Effector memory CD8-positive, alpha-beta T cell (primary cell): Measurements from ENCODE around the gene MBNL2.

Source experiments
- ATAC-seq: fragments of 150-1000 bp; cut with Tn5 transposase; replicated peaks from 2 replicates; pipeline ENCODE4 v1.10.0; 2021; ENCODE audit warnings: mild to moderate bottlenecking, moderate library complexity
- DNase-seq, 3 experiments: peaks; one replicate each; pipeline ENCODE4 v3.0.0; 2021
- H3K27ac Mint-ChIP-seq, 2 donors: one replicate each; pipeline ENCODE4 v1.8.0; 2022; ENCODE audit warnings: mild to moderate bottlenecking in 2 of 2, mixed read lengths in 2 of 2, moderate library complexity in 2 of 2
- H3K27me3 Mint-ChIP-seq, 2 donors: one replicate each; pipeline ENCODE4 v1.8.0; 2022; ENCODE audit warnings: mixed read lengths in 2 of 2
- H3K36me3 Mint-ChIP-seq: one replicate; pipeline ENCODE4 v1.8.0; 2022; ENCODE audit warnings: mild to moderate bottlenecking, moderate library complexity, mixed read lengths; ENCODE audit not compliant: insufficient read depth
- H3K4me1 Mint-ChIP-seq, 2 donors: one replicate each; pipeline ENCODE4 v1.8.0; 2022; ENCODE audit warnings: low read depth in 2 of 2, mixed read lengths in 2 of 2
- H3K4me3 Mint-ChIP-seq, 2 donors: one replicate each; pipeline ENCODE4 v1.8.0; 2022; ENCODE audit warnings: mild to moderate bottlenecking in 2 of 2, mixed read lengths in 2 of 2, moderate library complexity in 2 of 2
- H3K9me3 Mint-ChIP-seq, 2 donors: one replicate each; pipeline ENCODE4 v1.8.0; 2022; ENCODE audit warnings: mixed read lengths in 2 of 2

MBNL2 gene

DNA sequence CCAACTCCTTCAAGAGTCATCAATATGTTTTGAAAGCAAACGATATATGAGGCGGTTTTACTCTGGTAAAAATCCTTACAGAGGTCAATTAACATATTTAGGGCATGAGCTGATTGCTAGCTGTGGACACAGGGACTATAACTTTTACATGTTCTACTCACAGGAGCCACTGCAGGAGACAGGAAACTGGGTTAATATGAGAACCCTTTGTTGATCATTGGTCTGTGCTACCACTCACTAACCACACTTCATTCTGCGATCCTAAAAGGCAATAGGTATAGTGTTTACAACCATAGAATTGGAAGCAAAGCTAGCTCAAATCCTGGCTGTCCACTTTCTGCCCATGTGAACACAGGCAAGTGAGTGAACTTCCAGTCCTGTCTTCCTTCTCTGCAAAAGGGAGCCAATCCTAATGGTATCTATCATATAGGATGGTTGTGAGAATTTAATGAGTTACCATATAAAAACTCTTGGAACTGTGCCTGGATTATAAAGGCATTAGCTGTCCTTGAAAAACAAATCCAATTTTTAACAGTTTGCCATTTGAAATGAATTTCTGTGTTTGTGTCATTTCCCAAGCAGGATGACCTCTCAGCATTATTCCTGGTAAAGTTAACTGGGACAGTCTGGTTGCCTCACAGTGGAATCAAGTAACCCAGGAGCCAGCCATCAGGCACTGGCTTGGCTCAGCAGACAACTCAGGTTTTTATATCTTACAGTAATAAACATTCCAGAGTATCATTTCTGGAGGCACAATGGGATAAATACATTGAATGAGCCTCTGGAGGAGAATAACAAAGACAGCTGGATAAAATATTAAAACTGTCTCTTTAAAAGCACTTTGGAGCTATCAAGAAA lies 182.0 kb downstream of the MBNL2 start:
- no peak overlapping the region for H3K27ac Mint-ChIP-seq
- no peaks in the 10 kb centered on the region for H3K36me3 Mint-ChIP-seq
- ATAC-seq, result no peak
- no peaks in the 10 kb centered on the region for H3K4me1 Mint-ChIP-seq
- no peaks in the 10 kb centered on the region for H3K9me3 Mint-ChIP-seq
- H3K27me3 Mint-ChIP-seq, result peaks cover 8 to 21% of the 10 kb centered on the region in 2 donors
- H3K4me3 Mint-ChIP-seq, result no peak overlapping the region
- no peak for DNase-seq

DNA sequence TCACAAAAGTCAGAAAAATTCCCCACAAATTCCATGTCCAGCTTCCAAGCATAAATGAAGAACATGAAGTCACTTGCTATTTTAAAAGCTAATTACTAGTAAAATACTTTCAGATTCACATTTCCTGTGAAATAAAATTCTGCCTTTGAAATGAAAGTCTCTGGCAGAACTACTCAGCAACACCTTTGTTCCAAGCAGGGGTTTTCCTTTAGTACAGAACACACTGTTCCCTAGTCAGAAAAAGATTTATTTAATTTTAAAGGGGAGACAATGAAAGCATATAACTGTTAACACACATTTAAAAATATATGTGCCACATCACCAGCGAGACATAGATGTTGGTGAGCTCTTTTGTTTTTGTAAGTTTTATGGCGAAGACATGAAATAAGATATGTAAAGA lies 185.4 kb downstream of the MBNL2 start:
- no peak for ATAC-seq
- no peaks in the 10 kb centered on the region for H3K4me1 Mint-ChIP-seq

DNA sequence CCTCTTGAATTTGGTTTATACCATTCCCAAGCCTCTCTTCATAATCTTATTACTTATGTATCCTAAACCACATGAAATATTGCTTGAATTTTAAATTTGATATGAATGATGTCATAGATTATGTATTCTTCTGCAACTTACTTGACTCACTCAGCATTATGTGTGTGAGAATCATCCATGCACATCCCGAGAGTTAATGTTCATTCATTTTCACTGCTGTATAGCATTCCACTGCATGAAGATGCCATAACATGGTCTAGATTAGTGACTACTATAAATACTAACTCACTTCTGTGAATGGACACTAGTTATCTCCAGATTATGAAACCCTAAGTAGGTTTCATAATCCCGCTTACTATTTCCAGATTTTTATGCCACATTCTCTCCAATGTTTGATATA lies 186.8 kb downstream of the MBNL2 start:
- H3K27ac Mint-ChIP-seq, result no peak overlapping the region
- no peaks in the 10 kb centered on the region for H3K4me1 Mint-ChIP-seq
- ATAC-seq (no peak), DNase-seq (no peak)
- peaks cover 8 to 9% of the 10 kb centered on the region in 2 donors for H3K27me3 Mint-ChIP-seq
- no peak overlapping the region for H3K4me3 Mint-ChIP-seq
- no peaks in the 10 kb centered on the region for H3K9me3 Mint-ChIP-seq
- no peaks in the 10 kb centered on the region for H3K36me3 Mint-ChIP-seq

More for the DNA sequence above, 185.4 kb downstream of the MBNL2 start:
- H3K36me3 Mint-ChIP-seq, result no peaks in the 10 kb centered on the region
- H3K27ac Mint-ChIP-seq, result no peak overlapping the region
- no peak overlapping the region for H3K4me3 Mint-ChIP-seq
- H3K27me3 Mint-ChIP-seq, result peaks cover 8 to 14% of the 10 kb centered on the region in 2 donors
- no peak for DNase-seq
- H3K9me3 Mint-ChIP-seq, result no peaks in the 10 kb centered on the region

DNA sequence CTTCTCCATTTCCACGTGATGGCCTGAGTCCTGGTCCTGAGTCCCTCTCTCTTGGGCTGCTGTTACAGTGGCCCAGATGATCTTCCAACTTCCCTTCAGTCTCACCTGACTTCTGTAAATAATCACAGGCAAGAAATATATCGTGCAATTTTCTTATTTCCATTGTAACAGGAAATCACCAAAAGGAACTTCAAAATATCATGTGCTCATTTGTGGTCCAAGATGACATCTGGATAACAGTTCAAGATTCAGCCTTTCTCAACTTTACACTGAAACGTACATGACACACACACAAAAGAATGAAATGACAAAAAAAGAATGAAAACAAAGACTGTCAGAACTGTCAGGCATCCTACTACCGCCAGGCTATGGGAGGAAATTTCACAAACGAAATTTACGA lies 189.9 kb downstream of the MBNL2 start:
- Mint-ChIP-seq H3K9me3 (no peaks in the 10 kb centered on the region), H3K4me1 (no peaks in the 10 kb centered on the region), H3K27me3 (peaks cover 0 to 7% of the 10 kb centered on the region in 2 donors), H3K27ac (no peak overlapping the region), H3K4me3 (no peak overlapping the region), H3K36me3 (no peaks in the 10 kb centered on the region)
- ATAC-seq (no peak), DNase-seq (no peak)

DNA sequence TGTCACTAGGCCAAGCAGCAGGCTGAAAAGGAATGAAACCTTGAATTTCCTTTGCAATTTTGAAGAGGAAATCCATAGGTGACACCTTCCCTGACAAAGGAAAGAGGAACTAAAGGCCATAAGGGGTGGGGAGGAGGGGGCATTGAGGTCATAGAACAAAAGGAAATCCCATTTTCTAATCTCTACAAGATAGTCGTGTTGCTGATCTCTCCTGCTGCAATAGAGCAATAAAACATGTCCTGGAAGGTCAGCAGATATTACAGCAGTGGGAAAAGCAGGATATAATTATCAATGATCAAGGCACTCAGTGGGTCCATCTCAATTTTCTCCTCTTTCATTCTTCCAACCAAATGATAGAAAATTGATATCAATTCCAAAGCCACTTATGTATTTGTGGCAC lies 191.6 kb downstream of the MBNL2 start:
- no peaks in the 10 kb centered on the region for H3K9me3 Mint-ChIP-seq
- ATAC-seq (no peak), DNase-seq (no peak)
- peaks cover 10 to 18% of the 10 kb centered on the region in 2 donors for H3K27me3 Mint-ChIP-seq
- no peaks in the 10 kb centered on the region for H3K36me3 Mint-ChIP-seq
- H3K4me3 Mint-ChIP-seq, result no peak overlapping the region
- no peak overlapping the region for H3K27ac Mint-ChIP-seq
- H3K4me1 Mint-ChIP-seq, result no peaks in the 10 kb centered on the region

DNA sequence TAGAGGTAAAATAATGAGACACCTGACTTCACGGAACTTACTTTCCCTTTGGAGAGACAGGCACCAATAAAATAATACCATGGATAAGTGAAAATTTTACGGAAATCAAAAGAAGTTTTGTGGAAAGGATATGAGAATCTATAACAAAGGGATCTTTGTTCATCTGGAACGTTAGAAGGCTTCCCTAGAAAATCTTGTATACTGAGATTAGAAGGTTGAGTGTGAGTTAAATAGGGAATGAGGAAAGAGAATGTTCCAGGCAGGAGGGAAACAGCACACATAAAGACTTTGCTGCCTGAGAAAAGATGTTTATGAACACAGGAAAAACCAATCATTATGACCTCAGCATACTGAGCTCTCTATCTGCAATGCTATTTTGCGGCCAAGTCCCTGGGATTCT lies 192.3 kb downstream of the MBNL2 start:
- no peak overlapping the region for H3K27ac Mint-ChIP-seq
- no peaks in the 10 kb centered on the region for H3K9me3 Mint-ChIP-seq
- H3K36me3 Mint-ChIP-seq, result no peaks in the 10 kb centered on the region
- peaks cover 17 to 25% of the 10 kb centered on the region in 2 donors for H3K27me3 Mint-ChIP-seq
- H3K4me1 Mint-ChIP-seq, result no peaks in the 10 kb centered on the region
- no peak overlapping the region for H3K4me3 Mint-ChIP-seq
- no peak for DNase-seq
- ATAC-seq, result no peak

DNA sequence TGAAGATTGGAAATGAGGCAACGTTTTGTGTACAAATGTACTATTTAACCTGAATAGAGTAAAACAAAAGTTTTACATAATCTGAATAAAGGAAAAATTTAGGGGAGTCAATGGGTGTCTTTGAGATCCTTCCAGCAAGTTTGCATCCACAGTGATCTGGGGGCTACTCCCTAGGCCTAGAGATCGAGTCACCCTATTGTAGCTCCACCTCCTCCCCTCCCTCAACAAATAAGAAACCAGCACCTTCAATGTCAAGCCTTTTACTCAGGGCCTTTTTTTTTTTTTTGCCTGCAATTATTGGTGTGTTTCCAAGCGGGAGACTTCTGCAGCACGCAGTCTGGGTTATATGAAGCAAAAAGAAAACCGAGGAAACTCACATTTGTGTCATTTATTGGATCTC lies 195.6 kb downstream of the MBNL2 start:
- no peak for ATAC-seq
- Mint-ChIP-seq H3K9me3 (no peaks in the 10 kb centered on the region), H3K4me1 (no peaks in the 10 kb centered on the region), H3K27me3 (peaks cover 34 to 38% of the 10 kb centered on the region in 2 donors), H3K27ac (no peak overlapping the region), H3K36me3 (no peaks in the 10 kb centered on the region), H3K4me3 (no peak overlapping the region)
- no peak for DNase-seq

DNA sequence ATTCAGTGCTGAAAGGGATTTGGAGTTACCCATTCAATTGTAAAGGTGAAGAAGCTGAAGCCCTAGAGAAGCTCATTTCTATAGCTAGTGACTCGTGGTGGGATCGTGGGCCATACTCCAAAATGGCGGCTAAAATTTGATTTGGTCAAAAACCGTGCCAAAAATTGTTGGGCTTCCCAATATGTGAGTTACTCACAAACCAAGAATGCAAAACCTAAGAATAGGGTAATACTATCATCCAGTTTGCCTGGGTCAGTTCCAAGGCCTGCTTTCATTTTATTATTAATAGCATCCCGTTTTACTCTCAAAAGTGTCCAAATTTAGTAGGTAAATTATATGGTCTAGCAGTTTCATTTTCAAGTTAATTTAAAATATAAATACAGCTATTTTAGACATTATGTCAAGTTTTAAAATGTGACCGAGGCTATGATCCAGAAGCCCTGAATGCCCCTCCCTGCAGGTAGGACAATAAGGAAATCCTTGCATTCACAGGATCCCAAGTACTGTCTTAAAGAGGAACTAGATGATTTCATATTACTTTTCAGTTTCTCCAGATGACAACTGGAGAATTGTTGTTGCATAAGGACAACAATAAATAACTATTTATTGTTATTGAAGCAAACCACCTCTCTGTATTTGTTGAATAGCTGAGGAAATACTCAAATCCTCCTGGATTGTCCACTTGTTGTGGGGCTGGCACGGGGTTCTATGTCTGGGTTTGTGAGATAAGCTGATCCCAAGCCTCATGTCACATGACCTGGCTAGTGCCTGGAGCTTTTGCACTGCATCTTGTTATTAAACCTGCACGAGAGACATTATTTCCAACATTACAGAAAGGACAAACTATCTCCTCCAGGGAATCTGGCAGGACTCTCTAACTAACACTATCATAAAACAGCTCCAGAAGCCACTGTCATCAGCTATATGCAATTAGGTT lies 200.3 kb downstream of the MBNL2 start:
- H3K27me3 Mint-ChIP-seq, result peaks cover 42 to 58% of the 10 kb centered on the region in 2 donors
- H3K4me3 Mint-ChIP-seq, result no peak overlapping the region
- H3K9me3 Mint-ChIP-seq, result no peaks in the 10 kb centered on the region
- no peaks in the 10 kb centered on the region for H3K36me3 Mint-ChIP-seq
- H3K4me1 Mint-ChIP-seq, result no peaks in the 10 kb centered on the region
- H3K27ac Mint-ChIP-seq, result no peak overlapping the region
- ATAC-seq (no peak), DNase-seq (no peak)

DNA sequence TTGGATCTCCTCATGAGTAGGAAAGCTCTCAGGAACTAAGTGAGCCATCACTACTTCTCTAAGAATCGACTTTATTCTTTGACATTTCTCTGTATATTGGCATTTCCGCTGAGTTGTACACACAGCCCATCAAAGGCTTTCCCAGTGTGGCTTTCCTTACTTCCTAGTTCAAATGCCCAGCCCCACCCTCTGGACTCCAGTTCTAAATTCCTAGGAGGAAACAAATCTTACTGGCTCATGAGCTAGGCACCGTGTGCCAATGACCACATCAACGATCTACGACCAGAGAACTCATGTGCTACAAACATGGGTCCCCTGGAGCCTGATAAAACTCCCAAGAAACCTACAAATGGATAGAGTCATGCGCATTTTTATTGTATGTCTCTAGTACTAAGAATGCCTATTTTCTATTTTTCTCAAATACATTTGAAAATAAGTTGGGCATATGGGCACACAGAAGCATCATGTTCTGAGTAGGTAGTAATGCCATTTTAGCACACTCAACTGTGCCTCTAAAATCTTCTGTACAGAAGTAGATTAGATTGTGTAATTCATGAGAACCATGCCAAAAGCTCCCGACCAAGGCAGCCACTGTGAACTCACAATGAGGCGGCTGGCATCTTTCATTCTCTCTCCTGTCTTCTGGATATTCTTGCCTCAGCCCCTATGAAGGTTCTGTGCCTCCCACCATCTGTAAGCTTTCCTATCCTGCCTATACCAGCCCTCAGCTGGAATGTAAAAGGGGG lies 201.3 kb downstream of the MBNL2 start:
- ATAC-seq, result no peak
- H3K9me3 Mint-ChIP-seq, result no peaks in the 10 kb centered on the region
- no peak overlapping the region for H3K4me3 Mint-ChIP-seq
- peaks cover 32 to 50% of the 10 kb centered on the region in 2 donors for H3K27me3 Mint-ChIP-seq
- no peaks in the 10 kb centered on the region for H3K36me3 Mint-ChIP-seq
- H3K27ac Mint-ChIP-seq, result no peak overlapping the region
- H3K4me1 Mint-ChIP-seq, result no peaks in the 10 kb centered on the region
- DNase-seq, result no peak

DNA sequence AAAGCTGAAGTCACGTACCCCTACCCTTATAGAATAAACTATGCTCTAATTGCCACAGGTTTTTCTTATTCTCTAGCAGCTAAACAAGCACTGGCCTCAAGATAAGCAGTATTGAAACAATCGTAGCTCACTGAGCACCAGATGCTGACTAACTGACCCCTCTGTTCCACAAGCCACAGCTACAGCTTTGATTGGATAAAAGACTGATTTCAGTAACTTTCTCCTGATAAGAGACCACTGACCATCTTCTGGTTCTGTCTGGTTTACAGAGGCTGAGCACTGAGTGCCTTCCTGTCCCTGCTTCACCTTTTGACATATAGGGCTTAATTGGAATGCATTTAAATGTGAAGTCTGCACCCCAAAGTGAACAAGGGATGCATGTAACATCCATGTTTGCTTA lies 203.5 kb downstream of the MBNL2 start:
- no peaks in the 10 kb centered on the region for H3K4me1 Mint-ChIP-seq

DNA sequence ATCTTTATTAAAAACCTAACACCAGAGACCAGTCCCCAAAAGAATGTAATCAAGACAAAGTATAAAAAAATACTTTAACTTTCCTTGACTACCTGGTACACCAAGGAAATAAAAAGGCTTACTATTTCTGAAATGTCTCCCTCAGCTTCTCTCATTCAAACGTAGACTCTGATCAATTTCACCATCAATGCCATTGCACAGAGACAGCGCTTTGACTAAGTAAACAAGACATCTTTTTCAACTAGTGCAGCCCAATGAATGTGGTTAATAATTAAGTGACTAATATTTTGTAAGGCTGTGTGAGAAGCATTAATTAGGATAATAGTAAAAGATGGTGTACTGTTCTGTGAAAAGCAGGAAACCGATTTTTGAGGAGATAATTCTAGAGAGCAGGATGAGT lies 204.6 kb downstream of the MBNL2 start:
- ATAC-seq, result no peak
- no peak overlapping the region for H3K27ac Mint-ChIP-seq
- H3K27me3 Mint-ChIP-seq, result peaks cover 11 to 23% of the 10 kb centered on the region in 2 donors
- H3K4me1 Mint-ChIP-seq, result peaks cover 0 to 2% of the 10 kb centered on the region in 2 donors
- no peak for DNase-seq
- H3K4me3 Mint-ChIP-seq, result no peak overlapping the region
- H3K36me3 Mint-ChIP-seq, result no peaks in the 10 kb centered on the region
- H3K9me3 Mint-ChIP-seq, result no peaks in the 10 kb centered on the region

More for the DNA sequence above, 203.5 kb downstream of the MBNL2 start:
- no peak for DNase-seq
- ATAC-seq, result no peak
- no peak overlapping the region for H3K27ac Mint-ChIP-seq
- H3K36me3 Mint-ChIP-seq, result no peaks in the 10 kb centered on the region
- H3K4me3 Mint-ChIP-seq, result no peak overlapping the region
- peaks cover 19 to 30% of the 10 kb centered on the region in 2 donors for H3K27me3 Mint-ChIP-seq
- H3K9me3 Mint-ChIP-seq, result no peaks in the 10 kb centered on the region

DNA sequence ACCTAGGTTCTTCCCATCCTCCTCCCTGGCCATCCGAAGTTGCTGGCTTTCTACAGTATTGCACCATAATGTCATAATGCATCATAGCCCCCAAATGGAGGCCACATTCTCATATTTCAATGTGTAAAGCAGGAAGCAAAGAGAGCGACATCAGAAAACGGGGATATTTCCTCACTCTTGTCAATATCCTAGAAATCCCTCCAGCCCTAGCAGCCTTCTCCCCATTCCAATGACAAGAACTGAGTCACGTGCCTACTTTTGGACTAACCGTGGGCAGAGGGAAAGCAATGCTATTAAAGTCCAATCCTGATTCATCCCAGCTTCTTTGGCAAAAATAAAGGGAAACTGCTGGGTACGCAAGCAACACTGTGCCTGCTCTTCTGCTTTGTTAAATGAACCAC lies 207.5 kb downstream of the MBNL2 start:
- Mint-ChIP-seq H3K27ac (no peak overlapping the region), H3K4me3 (no peak overlapping the region), H3K4me1 (peaks cover 0 to 17% of the 10 kb centered on the region in 2 donors), H3K27me3 (peaks cover 10% of the 10 kb centered on the region in 2 donors), H3K9me3 (no peaks in the 10 kb centered on the region), H3K36me3 (peaks cover 15% of the 10 kb centered on the region)
- ATAC-seq, result no peak
- DNase-seq, result no peak

DNA sequence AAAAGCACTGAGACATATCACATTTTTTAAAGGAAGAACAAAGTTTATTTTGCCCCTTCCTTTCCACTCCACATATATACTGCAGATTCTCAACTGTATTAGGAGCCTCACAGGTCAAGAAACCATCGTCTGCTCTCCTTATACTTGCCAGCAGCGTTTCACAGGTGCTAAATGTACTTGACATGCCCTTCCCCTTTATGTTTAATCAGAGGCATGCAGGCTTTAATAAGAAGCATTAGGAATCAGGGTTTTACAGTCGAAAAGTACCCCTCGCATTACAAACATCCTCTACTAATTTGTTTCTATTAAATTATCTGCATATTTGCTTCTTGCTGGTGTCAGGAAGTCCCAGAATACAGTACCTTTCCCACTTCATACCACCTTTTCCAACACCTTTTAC lies 208.2 kb downstream of the MBNL2 start:
- ATAC-seq, result no peak
- peaks cover 0 to 22% of the 10 kb centered on the region in 2 donors for H3K4me1 Mint-ChIP-seq
- no peaks in the 10 kb centered on the region for H3K9me3 Mint-ChIP-seq
- DNase-seq, result no peak
- no peak overlapping the region for H3K4me3 Mint-ChIP-seq
- H3K36me3 Mint-ChIP-seq, result peaks cover 15% of the 10 kb centered on the region
- peaks cover 5 to 10% of the 10 kb centered on the region in 2 donors for H3K27me3 Mint-ChIP-seq
- H3K27ac Mint-ChIP-seq, result no peak overlapping the region
